HG03469 (cell line): ENCODE results near the gene ZNF641.
"Not testable (repeated sequence)": the region's sequence is repeated elsewhere in the genome, so short reads cannot be mapped to it uniquely, and the experiment has no call there.

Experiments
- ATAC-seq: cut with Tn5 transposase; IDR thresholded peaks from one replicate; pipeline ENCODE4 v1.9.1; 2021; ENCODE audit warnings: mild to moderate bottlenecking, moderate library complexity, moderate number of reproducible peaks; ENCODE audit not compliant: unreplicated experiment

The ZNF641 gene

GRCh38 chr12:48336061-48336460, 14.7 kb downstream of the ZNF641 start:
- no peak for ATAC-seq

GRCh38 chr12:48334808-48335207, 15.9 kb downstream of the ZNF641 start:
- no peak for ATAC-seq

DNA sequence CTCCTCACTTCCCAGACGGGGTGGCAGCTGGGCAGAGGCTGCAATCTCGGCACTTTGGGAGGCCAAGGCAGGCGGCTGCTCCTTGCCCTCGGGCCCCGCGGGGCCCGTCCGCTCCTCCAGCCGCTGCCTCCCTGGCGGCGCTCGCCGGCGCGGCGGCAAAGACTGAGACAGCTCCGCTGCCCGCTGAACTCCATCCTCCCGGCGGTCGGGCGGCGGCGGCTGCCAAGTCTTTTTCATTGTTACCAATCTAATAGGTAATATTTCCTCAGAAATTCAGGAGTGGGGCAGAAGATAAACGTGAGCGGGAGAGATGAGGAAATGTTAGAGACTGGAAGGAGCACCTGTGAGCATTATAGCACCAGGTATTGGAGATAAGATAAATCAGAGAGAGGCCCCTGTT, 17.0 kb downstream of the ZNF641 start:
- not testable (repeated sequence) for ATAC-seq

GRCh38 chr12:48331399-48331798, 19.3 kb downstream of the ZNF641 start:
- no peak for ATAC-seq

- no peak for ATAC-seq
Observed at GRCh38 chr12:48329199-48329939, 21.4 kb downstream of the ZNF641 start.

- no peak for ATAC-seq
Observed at GRCh38 chr12:48316491-48316890, 34.2 kb downstream of the ZNF641 start.

- ATAC-seq = no peak
Observed at GRCh38 chr12:48311313-48311712, 39.4 kb downstream of the ZNF641 start.

- ATAC-seq = no peak
Observed at GRCh38 chr12:48307269-48307668, 43.5 kb downstream of the ZNF641 start.

- ATAC-seq = no peak
Observed at GRCh38 chr12:48305190-48305589, 45.5 kb downstream of the ZNF641 start.

DNA sequence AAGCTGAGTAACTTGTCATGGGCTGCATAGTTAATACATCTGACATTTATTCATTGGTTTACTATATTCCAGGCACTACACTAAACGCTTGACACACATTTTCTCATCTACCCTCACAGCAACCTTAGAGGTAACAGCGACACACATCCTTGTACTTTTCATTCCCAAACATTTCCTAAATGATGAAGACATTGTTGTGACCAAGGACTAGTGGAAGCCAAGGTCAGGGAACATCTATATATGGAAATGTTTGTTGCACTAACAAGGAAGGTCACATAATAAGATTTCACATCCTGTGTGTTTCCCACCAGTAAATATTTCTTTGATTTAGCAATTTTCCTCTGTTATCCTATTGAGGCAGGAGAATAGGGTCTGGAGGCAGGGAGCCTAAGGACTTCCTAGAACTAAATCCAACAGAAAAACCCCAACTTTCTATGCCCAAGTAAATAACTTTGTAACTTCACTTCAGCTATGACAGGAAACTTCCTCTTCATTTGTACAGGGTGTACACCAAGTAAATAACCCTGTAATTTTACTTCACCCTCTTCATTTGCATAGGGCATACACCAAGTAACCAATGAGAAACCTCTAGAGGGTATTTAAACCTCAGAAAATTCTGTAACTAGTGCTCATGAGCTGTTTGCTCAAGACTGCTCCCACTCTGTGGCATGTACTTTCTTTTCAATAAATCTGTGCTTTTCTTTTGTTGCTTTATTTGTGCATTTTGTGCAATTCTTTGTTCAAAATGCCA, 48.4 kb downstream of the ZNF641 start:
- no peak for ATAC-seq

DNA sequence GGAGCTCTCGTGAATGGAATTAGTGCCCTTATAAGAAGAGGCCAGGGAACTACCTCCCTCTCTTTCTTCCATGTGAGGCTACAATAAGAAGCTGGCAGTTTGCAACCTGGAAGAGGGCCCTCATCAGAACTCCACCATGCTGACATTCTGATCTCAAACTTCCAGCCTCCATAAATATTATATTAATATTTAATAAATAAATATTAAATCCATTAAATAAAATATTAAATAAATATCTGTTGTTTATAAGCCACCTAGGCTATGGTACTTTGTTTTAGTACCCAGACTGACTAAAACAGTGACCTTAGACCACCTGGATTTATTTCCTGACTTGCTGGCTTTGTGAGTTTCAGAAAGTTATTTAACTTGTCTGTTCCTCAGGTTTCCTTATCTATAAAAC, 49.9 kb downstream of the ZNF641 start:
- no peak for ATAC-seq

DNA sequence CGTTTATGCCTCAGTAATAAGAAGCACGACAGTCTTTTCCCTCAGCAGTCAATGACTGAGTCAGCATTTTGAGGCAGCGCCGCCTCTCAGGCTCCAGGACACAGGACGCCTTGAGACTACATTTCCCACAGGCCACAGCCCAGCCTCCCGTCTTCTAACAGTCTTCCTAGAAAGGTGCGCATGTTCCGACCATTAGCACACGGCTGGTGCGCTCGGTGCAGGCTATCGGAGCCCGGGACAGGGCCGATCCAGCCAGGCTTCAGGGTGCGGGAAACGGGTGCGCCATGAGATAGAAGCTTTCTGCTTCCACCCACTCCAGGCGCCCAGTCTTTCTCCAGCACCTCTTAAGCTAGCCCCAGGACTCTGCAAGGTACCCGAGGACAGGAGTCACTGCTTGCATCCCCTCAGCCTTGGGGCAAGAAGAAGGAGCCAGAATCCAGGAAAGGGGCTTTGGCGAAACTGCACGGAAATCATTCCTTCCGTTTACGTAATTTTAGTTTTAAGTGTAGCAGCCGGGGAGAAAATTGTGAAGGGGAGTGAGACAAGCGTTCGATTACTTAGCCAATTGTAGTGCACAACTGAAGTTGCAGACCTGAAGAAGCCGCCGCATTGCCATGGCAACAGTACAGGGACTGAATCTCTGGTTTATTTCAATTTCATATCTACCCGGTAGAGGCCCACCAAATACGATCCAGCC, 54.0 kb downstream of the ZNF641 start:
- ATAC-seq = no peak

DNA sequence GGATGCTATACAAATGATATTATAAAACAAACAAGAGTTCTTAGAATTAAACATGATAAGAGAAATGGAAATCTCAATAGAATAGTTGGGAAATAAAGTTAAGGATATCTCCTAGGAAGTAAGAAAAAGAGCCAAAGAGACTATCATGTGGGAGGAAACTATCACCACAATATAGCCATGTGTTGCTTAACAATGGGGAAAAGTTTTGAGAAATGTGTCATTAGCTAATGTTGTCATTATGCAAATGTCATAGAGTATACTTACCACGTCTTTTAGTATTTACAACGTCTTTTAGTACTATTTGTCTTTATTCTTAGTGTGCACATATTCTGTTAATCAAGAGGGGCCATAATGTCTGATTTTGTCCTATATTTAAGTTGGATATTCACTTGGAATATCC, 58.7 kb downstream of the ZNF641 start:
- no peak for ATAC-seq

GRCh38 chr12:48291511-48291910, 59.2 kb downstream of the ZNF641 start:
- no peak for ATAC-seq

DNA sequence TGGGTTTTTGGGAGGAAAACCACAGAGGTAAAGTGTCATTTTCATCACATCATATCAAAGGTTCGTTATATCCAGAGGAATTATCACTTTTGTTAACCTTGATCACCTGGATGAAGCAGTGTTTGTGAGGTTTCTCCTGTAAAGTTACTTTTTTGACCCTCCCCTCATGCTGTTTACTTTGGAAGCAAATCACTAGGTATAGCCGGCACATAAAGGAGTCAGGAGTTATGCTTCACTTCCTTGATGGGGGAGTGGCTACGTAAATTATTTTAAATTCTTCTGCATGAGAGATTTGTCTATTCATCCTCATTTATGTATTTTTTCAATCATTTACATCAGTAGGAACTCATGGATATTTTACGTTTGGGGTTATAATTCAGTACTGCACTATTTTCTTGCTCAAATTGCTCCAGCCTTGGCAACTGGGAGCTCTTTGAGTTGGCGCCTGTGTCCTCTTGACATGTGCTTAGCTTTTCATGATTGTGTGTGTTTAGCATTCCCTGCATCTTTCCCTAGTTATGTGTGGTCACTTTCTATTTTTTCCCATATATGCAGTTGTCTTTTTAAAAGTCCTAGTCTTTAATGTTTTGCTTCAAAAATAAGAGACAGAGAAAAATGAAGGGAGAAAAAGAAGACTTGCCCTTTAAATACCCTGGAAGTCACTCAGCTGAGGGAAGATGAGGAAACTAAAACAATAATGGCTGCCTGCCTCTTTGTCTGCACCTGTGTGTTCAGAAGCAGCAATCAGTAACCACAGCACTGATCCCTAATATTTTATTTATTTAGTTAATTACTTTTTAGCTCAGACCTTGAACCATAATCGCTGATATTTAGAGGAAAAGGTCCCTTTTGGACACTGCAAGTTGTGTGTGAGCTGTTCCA, 62.1 kb downstream of the ZNF641 start:
- ATAC-seq = no peak
